ENCODE measurements around the gene QSOX1. TPM values are rescaled to one million over a fixed set of nuclear protein-coding genes. Genes with fewer than 3 reads are reported as not detected.

QSOX1 gene
- total and polyA plus RNA-seq, 2 donors, result 9.1 to 48.2 TPM

DNA sequence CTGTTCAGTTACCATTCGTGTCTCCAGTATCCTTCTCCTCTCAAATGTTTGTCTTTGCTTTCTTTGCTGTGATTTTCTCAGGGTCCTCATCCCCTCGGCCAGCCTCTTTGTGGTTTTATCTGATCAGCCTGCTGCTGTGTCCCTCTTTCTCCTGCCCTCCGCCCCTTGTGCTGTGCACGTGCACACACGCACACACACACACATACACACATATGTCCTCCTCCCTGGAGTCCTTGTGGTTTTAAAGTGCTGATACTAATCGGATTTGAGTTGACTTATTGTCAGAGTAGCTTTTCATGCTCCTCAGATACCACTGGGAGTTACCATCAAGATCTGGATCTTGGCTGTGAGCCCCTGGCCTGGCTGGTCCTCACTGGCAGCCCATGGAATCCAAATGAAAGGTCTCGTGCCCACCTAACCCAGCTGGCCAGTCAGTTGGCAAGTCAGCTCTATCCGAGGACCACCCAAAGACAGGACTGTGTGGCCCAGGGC lies 34.1 kb downstream of the QSOX1 start:
- no peaks in the 10 kb centered on the region for H3K27me3 ChIP-seq (ENCODE audit: control insufficient read depth in 2 of 2, insufficient read depth in 1 of 2, low read length in 1 of 2)
- H3K9me3 ChIP-seq (ENCODE audit: control insufficient read depth in 2 of 2, insufficient read depth in 1 of 2, low read length in 1 of 2), result no peaks in the 10 kb centered on the region
- DNase-seq (ENCODE audit: low read depth in 6 of 9, low spot score in 9 of 9), result peak in 1 of 9 donors; percentile 63
- H3K36me3 ChIP-seq (ENCODE audit: control insufficient read depth in 2 of 2, insufficient read depth in 2 of 2, low read length in 1 of 2), result peaks cover 0 to 12% of the 10 kb centered on the region in 2 donors
- H3K4me1 ChIP-seq (ENCODE audit: control insufficient read depth in 2 of 2, insufficient read depth in 2 of 2, low read length in 2 of 2), result peaks cover 0 to 49% of the 10 kb centered on the region in 2 donors
- H3K27ac ChIP-seq (ENCODE audit: low read depth in 1 of 2, low read length in 1 of 2), result no peak overlapping the region
- WGBS, result 93% methylated on average over 8 of the region's 8 CpGs
- H3K4me3 ChIP-seq (ENCODE audit: low read length in 2 of 2), result no peak overlapping the region

DNA sequence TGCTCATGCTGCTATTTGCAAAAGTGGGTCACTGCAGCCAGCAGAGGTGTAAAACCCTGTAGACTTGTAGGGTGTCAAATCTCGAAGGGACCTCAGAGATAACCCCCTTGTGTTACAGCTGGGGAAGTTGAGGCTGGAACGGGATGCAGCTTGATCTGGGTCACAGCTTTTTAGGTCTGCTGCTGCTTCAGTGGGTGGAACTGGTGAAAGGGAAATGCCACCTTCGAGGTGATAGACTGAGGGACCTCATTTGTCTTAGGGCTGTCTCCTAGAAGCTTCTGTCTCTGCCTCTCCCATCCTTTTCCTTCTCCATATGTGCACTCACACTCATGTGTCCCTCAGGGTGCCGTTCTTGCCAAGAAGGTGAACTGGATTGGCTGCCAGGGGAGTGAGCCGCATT lies 35.4 kb downstream of the QSOX1 start:
- Histone ChIP-seq H3K4me1 (ENCODE audit: control insufficient read depth in 2 of 2, insufficient read depth in 2 of 2, low read length in 2 of 2) (peaks cover 0 to 61% of the 10 kb centered on the region in 2 donors), H3K9me3 (ENCODE audit: control insufficient read depth in 2 of 2, insufficient read depth in 1 of 2, low read length in 1 of 2) (no peaks in the 10 kb centered on the region), H3K36me3 (ENCODE audit: control insufficient read depth in 2 of 2, insufficient read depth in 2 of 2, low read length in 1 of 2) (peaks cover 0 to 15% of the 10 kb centered on the region in 2 donors), H3K27ac (ENCODE audit: low read depth in 1 of 2, low read length in 1 of 2) (no peak overlapping the region), H3K4me3 (ENCODE audit: low read length in 2 of 2) (no peak overlapping the region), H3K27me3 (ENCODE audit: control insufficient read depth in 2 of 2, insufficient read depth in 1 of 2, low read length in 1 of 2) (no peaks in the 10 kb centered on the region)
- WGBS, result 96% methylated on average over 5 of the region's 5 CpGs
- no peak for DNase-seq (ENCODE audit: low read depth in 6 of 9, low spot score in 9 of 9)

DNA sequence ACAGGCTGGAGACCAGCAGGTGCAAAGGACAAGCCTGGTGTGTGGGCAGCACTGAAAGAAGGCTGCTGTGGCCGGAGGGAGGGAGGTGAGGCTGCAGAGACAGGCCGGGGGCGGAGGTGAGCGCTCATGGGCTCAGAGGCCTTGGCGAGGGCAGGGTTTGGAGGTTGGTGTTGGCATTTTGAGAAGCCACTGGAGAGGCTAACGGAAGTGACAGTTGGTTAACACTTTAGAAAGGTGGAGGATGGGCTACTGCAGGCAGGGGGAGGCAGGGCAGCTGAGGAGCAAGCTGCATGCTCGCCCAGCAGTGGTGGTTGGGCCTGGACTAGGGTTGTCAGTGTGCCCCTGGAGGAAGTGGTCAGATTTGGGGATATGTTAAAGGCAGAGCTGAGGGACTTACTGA lies 37.5 kb downstream of the QSOX1 start:
- Histone ChIP-seq H3K27me3 (ENCODE audit: control insufficient read depth in 2 of 2, insufficient read depth in 1 of 2, low read length in 1 of 2) (no peaks in the 10 kb centered on the region), H3K4me1 (ENCODE audit: control insufficient read depth in 2 of 2, insufficient read depth in 2 of 2, low read length in 2 of 2) (peaks cover 0 to 66% of the 10 kb centered on the region in 2 donors), H3K36me3 (ENCODE audit: control insufficient read depth in 2 of 2, insufficient read depth in 2 of 2, low read length in 1 of 2) (peaks cover 0 to 12% of the 10 kb centered on the region in 2 donors), H3K9me3 (ENCODE audit: control insufficient read depth in 2 of 2, insufficient read depth in 1 of 2, low read length in 1 of 2) (no peaks in the 10 kb centered on the region), H3K4me3 (ENCODE audit: low read length in 2 of 2) (no peak overlapping the region), H3K27ac (ENCODE audit: low read depth in 1 of 2, low read length in 1 of 2) (no peak overlapping the region)
- 92% methylated on average over 7 of the region's 7 CpGs for WGBS
- peak in 1 of 9 donors; percentile 54 for DNase-seq (ENCODE audit: low read depth in 6 of 9, low spot score in 9 of 9)

DNA sequence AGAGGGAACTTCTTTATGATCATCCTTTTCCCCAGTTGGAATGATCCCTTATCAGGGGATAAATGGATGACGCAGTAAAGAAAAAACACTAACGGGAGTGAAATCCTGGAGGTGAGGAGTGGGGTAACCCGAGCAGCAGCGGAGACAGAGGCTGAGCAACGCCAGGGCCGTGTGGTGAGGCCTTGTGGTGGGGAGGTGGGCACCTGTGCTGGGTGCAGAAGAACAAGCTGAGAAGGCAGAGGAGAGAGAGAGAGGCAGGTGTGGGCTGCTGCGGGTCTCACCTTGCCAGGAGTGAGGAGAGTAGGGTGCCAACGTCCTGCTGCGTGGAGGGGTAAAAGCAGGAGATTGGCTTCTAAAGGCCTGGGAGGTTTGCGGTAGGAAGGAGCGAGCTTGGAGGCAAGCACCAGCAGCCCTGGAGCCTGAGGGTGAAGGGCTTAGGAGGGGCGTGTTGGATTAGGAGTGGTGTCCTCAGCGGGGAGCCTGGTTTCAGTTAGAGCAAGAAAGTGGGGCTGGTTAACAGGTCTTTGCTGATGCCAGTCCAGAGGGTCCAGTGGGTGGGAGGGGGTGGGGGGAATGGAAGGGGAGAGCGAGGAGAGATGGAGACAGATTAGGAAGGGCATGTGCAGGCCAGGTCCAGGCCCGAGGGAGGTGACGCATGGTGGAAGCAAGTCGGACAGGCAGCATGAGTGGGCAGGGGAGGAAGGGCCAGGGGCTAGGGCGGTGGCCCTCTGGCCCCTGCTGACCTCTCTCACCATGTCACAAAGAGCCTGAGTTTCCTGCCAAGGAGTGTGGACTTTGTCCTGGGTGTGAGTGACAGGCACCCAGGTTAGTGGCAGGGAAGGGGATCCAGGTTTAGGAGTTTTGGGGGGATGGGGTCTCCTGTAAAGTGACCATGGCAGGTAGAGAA lies 38.7 kb downstream of the QSOX1 start:
- WGBS, result 96% methylated on average over 18 of the region's 18 CpGs
- H3K4me1 ChIP-seq (ENCODE audit: control insufficient read depth in 2 of 2, insufficient read depth in 2 of 2, low read length in 2 of 2), result peaks cover 0 to 61% of the 10 kb centered on the region in 2 donors
- H3K4me3 ChIP-seq (ENCODE audit: low read length in 2 of 2), result no peak overlapping the region
- no peaks in the 10 kb centered on the region for H3K9me3 ChIP-seq (ENCODE audit: control insufficient read depth in 2 of 2, insufficient read depth in 1 of 2, low read length in 1 of 2)
- H3K36me3 ChIP-seq (ENCODE audit: control insufficient read depth in 2 of 2, insufficient read depth in 2 of 2, low read length in 1 of 2), result peaks cover 0 to 12% of the 10 kb centered on the region in 2 donors
- DNase-seq (ENCODE audit: low read depth in 6 of 9, low spot score in 9 of 9), result peak in 1 of 9 donors; percentile 72
- no peak overlapping the region for H3K27ac ChIP-seq (ENCODE audit: low read depth in 1 of 2, low read length in 1 of 2)
- no peaks in the 10 kb centered on the region for H3K27me3 ChIP-seq (ENCODE audit: control insufficient read depth in 2 of 2, insufficient read depth in 1 of 2, low read length in 1 of 2)

DNA sequence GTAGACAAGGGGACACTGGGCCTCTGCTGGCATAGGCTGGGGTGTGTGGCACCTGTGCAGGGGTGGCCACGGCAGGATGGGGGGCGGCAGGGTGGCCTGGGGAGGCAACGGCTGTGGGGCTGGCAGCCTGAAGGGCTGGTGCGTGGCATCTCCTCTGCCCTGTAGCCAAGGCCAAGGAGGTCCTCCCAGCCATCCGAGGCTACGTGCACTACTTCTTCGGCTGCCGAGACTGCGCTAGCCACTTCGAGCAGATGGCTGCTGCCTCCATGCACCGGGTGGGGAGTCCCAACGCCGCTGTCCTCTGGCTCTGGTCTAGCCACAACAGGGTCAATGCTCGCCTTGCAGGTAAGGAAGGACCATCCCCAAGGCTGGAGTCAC lies 39.4 kb downstream of the QSOX1 start:
- peaks cover 0 to 54% of the 10 kb centered on the region in 2 donors for H3K4me1 ChIP-seq (ENCODE audit: control insufficient read depth in 2 of 2, insufficient read depth in 2 of 2, low read length in 2 of 2)
- H3K36me3 ChIP-seq (ENCODE audit: control insufficient read depth in 2 of 2, insufficient read depth in 2 of 2, low read length in 1 of 2), result peaks cover 0 to 12% of the 10 kb centered on the region in 2 donors
- H3K9me3 ChIP-seq (ENCODE audit: control insufficient read depth in 2 of 2, insufficient read depth in 1 of 2, low read length in 1 of 2), result no peaks in the 10 kb centered on the region
- no peak overlapping the region for H3K4me3 ChIP-seq (ENCODE audit: low read length in 2 of 2)
- H3K27me3 ChIP-seq (ENCODE audit: control insufficient read depth in 2 of 2, insufficient read depth in 1 of 2, low read length in 1 of 2), result no peaks in the 10 kb centered on the region
- no peak overlapping the region for H3K27ac ChIP-seq (ENCODE audit: low read depth in 1 of 2, low read length in 1 of 2)
- WGBS, result 98% methylated on average over 14 of the region's 14 CpGs
- DNase-seq (ENCODE audit: low read depth in 6 of 9, low spot score in 9 of 9), result no peak

DNA sequence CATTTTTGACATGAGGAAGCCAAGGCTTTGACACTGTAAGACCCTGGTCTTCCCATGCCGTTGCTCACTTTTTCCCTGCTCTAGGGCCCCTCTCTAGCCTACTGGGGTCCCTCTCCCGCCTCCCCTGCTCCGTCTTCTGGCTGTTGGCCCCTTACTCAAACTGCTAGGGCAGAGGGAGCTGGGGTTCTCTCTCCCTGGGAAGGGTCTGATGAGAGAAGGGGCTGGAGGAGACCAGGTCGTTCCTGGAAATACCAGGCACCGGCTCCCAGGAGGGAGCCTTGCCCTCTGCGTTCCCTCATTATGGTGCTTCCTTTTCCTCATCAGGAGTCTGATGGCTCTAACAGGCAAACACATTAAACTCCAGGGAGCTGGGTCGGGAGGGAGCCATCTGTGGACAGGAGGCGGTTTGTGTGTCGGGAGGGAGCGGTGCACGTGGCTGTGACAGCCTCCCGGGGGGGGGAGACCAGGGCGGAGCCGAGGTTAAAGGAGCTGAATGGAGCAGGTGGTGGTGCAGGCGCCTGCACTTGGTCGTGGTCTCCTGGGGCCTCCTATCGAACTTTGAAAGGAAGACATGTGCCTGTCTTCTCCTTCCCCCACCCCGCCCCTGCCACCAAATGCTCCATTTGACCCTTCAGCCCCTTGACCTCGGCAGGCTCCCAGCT lies 40.0 kb downstream of the QSOX1 start:
- peaks cover 0 to 12% of the 10 kb centered on the region in 2 donors for H3K36me3 ChIP-seq (ENCODE audit: control insufficient read depth in 2 of 2, insufficient read depth in 2 of 2, low read length in 1 of 2)
- 70% methylated on average over 19 of the region's 19 CpGs for WGBS

DNA sequence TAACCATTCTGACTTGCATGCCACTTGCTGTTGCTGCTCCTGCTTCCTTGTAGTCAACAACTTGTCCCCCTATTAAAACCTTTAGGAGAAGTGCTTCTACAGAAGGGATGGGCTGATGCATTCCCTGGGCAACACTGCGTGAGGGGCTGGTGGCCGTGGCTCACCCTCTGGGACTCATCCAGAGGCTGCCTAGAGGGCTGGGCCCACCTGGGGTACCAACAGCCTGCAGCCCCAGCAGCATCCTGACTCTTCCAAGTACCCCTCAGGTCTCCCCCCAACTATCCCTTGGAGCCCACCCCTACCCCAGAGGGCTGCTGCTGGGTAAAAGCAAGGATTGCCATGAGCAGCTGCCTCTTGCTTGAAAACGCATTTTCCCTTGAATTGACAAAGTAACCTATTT lies 40.7 kb downstream of the QSOX1 start:
- peaks cover 0 to 47% of the 10 kb centered on the region in 2 donors for H3K4me1 ChIP-seq (ENCODE audit: control insufficient read depth in 2 of 2, insufficient read depth in 2 of 2, low read length in 2 of 2)
- peaks cover 0 to 12% of the 10 kb centered on the region in 2 donors for H3K36me3 ChIP-seq (ENCODE audit: control insufficient read depth in 2 of 2, insufficient read depth in 2 of 2, low read length in 1 of 2)
- DNase-seq (ENCODE audit: low read depth in 6 of 9, low spot score in 9 of 9), result no peak
- H3K27ac ChIP-seq (ENCODE audit: low read depth in 1 of 2, low read length in 1 of 2), result no peak overlapping the region
- no peak overlapping the region for H3K4me3 ChIP-seq (ENCODE audit: low read length in 2 of 2)
- WGBS, result 98% methylated on average over 3 of the region's 3 CpGs
- H3K27me3 ChIP-seq (ENCODE audit: control insufficient read depth in 2 of 2, insufficient read depth in 1 of 2, low read length in 1 of 2), result no peaks in the 10 kb centered on the region
- no peaks in the 10 kb centered on the region for H3K9me3 ChIP-seq (ENCODE audit: control insufficient read depth in 2 of 2, insufficient read depth in 1 of 2, low read length in 1 of 2)

More for the DNA sequence above, 40.0 kb downstream of the QSOX1 start:
- no peaks in the 10 kb centered on the region for H3K9me3 ChIP-seq (ENCODE audit: control insufficient read depth in 2 of 2, insufficient read depth in 1 of 2, low read length in 1 of 2)
- H3K27ac ChIP-seq (ENCODE audit: low read depth in 1 of 2, low read length in 1 of 2), result no peak overlapping the region
- H3K4me1 ChIP-seq (ENCODE audit: control insufficient read depth in 2 of 2, insufficient read depth in 2 of 2, low read length in 2 of 2), result peaks cover 0 to 53% of the 10 kb centered on the region in 2 donors
- no peaks in the 10 kb centered on the region for H3K27me3 ChIP-seq (ENCODE audit: control insufficient read depth in 2 of 2, insufficient read depth in 1 of 2, low read length in 1 of 2)
- peak in 3 of 9 donors; percentile 25 to 76 (median 31) for DNase-seq (ENCODE audit: low read depth in 6 of 9, low spot score in 9 of 9)
- no peak overlapping the region for H3K4me3 ChIP-seq (ENCODE audit: low read length in 2 of 2)

DNA sequence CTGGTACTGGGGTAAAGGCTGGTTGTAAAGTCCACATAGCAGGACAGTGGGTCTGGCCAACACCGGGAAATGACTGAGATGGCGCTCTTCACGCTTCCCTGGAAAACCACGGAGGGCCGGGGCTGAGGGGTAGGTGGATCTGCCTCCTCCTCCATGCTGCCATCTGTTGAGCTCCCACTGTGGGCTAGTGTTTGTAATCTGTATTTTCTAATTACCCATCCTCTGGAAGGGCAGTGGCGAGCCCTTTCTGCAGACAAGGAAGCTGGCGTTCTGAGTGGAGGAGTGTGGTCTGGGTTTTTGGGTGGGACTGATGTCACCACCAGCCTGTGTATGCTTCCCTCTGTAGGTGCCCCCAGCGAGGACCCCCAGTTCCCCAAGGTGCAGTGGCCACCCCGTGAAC lies 41.2 kb downstream of the QSOX1 start:
- no peak for DNase-seq (ENCODE audit: low read depth in 6 of 9, low spot score in 9 of 9)
- 97% methylated on average over 9 of the region's 9 CpGs for WGBS
- H3K27me3 ChIP-seq (ENCODE audit: control insufficient read depth in 2 of 2, insufficient read depth in 1 of 2, low read length in 1 of 2), result no peaks in the 10 kb centered on the region
- peaks cover 0 to 12% of the 10 kb centered on the region in 2 donors for H3K36me3 ChIP-seq (ENCODE audit: control insufficient read depth in 2 of 2, insufficient read depth in 2 of 2, low read length in 1 of 2)
- H3K4me1 ChIP-seq (ENCODE audit: control insufficient read depth in 2 of 2, insufficient read depth in 2 of 2, low read length in 2 of 2), result peaks cover 0 to 44% of the 10 kb centered on the region in 2 donors
- no peak overlapping the region for H3K4me3 ChIP-seq (ENCODE audit: low read length in 2 of 2)
- no peak overlapping the region for H3K27ac ChIP-seq (ENCODE audit: low read depth in 1 of 2, low read length in 1 of 2)
- H3K9me3 ChIP-seq (ENCODE audit: control insufficient read depth in 2 of 2, insufficient read depth in 1 of 2, low read length in 1 of 2), result no peaks in the 10 kb centered on the region

Data from thymus (tissue), 11 donors.